ENCODE measurements around the gene G6PC2. TPM values are rescaled to one million over a fixed set of nuclear protein-coding genes. Genes with fewer than 3 reads are reported as not detected.

The G6PC2 gene
- total and polyA plus RNA-seq, 2 donors (not counting 1 experiment from before 2014, with no cell fraction given): not detected

DNA sequence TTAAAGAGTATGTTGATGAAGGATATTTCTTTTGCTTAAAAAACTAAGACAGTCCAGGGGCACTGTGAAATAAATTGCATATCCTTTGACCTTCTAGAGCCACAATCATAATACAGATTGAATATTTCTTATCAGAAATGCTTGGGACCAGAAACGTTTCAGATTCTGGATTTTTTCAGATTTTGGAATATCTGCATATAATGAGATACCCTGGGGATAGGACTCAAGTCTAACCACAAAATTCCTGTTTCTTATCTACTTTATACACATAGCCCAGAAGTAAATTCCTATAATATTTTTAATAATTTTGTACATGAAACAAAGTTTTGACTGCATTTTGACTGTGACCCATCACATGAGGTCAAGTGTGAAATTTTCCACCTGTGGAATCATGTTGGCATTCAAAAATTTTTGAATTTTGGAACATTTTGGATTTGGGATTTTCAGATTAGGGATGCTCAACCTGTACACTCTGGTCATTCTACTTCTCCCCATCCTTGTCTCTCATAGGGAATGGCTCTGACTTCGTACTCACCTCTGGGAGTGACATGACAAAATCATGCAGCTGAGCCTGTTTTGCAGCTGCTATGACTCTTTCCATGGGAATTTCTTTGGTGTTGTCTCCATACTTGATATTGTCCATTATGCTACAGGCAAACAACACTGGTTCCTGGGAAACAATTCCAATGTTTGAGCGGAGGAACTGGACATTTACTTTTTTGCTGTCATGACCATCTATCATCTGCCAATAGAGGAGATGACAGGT, 25.7 kb downstream of the G6PC2 start:
- TF ChIP-seq, protein P1, sequence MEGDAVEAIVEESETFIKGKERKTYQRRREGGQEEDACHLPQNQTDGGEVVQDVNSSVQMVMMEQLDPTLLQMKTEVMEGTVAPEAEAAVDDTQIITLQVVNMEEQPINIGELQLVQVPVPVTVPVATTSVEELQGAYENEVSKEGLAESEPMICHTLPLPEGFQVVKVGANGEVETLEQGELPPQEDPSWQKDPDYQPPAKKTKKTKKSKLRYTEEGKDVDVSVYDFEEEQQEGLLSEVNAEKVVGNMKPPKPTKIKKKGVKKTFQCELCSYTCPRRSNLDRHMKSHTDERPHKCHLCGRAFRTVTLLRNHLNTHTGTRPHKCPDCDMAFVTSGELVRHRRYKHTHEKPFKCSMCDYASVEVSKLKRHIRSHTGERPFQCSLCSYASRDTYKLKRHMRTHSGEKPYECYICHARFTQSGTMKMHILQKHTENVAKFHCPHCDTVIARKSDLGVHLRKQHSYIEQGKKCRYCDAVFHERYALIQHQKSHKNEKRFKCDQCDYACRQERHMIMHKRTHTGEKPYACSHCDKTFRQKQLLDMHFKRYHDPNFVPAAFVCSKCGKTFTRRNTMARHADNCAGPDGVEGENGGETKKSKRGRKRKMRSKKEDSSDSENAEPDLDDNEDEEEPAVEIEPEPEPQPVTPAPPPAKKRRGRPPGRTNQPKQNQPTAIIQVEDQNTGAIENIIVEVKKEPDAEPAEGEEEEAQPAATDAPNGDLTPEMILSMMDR (IDR thresholded peaks at IDR 0.05): no peak
- no peak for TF ChIP-seq EZH2 (IDR thresholded peaks at IDR 0.05; ENCODE audit: borderline replicate concordance, insufficient read depth, low read depth, low read length, poor library complexity, severe bottlenecking)
- ChIA-PET POLR2A (no interaction called here), CTCF (interaction anchor here (1.5 kb wide), 1 partner anchor 582 kb away, joined by 5 read pairs; no protein-coding TSS in a partner anchor)
- Histone ChIP-seq H3K4me3 (ENCODE audit: control extremely low read depth in 1 of 5, extremely low read depth in 1 of 5, insufficient read depth in 1 of 5, low read depth in 2 of 5, low read length in 4 of 5) (no peak overlapping the region), H4K20me1 (ENCODE audit: control insufficient read depth, insufficient read depth, low read length, poor library complexity, severe bottlenecking) (no peaks in the 10 kb centered on the region), H3K9ac (ENCODE audit: low read length) (no peak overlapping the region), H2AFZ (ENCODE audit: insufficient read depth, low read depth, low read length, poor library complexity, severe bottlenecking) (no peak overlapping the region), H3K4me2 (replicated peaks; ENCODE audit: low read depth, low read length, poor library complexity, severe bottlenecking) (no peak overlapping the region), H3K36me3 (replicated peaks in 1 of 2; ENCODE audit: control extremely low read depth in 1 of 2, control insufficient read depth in 1 of 2, extremely low read depth in 1 of 2, insufficient read depth in 2 of 2, low read length in 1 of 2) (no peaks in the 10 kb centered on the region), H3K27ac (ENCODE audit: low read length in 2 of 2) (no peak overlapping the region), H3K79me2 (ENCODE audit: control insufficient read depth, insufficient read depth, low read length) (no peaks in the 10 kb centered on the region), H3K9me3 (ENCODE audit: control extremely low read depth in 1 of 3, control insufficient read depth in 2 of 3, insufficient read depth in 1 of 3, low read length in 2 of 3) (no peaks in the 10 kb centered on the region), H3K27me3 (replicated peaks in 1 of 4; ENCODE audit: control extremely low read depth in 1 of 4, control insufficient read depth in 3 of 4, insufficient read depth in 4 of 4, low read length in 3 of 4) (no peaks in the 10 kb centered on the region), H3K4me1 (ENCODE audit: control insufficient read depth in 2 of 2, insufficient read depth in 2 of 2, low read length in 2 of 2) (peaks cover 10 to 14% of the 10 kb centered on the region in 2 donors)
- no peaks in the 10 kb centered on the region for H3K9me3 Mint-ChIP-seq (ENCODE audit: insufficient read depth)
- 75% methylated on average over 1 of the region's 3 CpGs for WGBS (ENCODE audit: insufficient coverage)
- H3K27me3 Mint-ChIP-seq: peaks cover 19% of the 10 kb centered on the region
- H3K27ac Mint-ChIP-seq: no peak overlapping the region
- intact Hi-C loops (cut with micrococcal nuclease): no loop called here
- H3K4me3 Mint-ChIP-seq: no peak overlapping the region
- H3K4me1 Mint-ChIP-seq: peaks cover 16% of the 10 kb centered on the region
- no peak for DNase-seq
- ATAC-seq (ENCODE audit: low read depth): no peak

DNA sequence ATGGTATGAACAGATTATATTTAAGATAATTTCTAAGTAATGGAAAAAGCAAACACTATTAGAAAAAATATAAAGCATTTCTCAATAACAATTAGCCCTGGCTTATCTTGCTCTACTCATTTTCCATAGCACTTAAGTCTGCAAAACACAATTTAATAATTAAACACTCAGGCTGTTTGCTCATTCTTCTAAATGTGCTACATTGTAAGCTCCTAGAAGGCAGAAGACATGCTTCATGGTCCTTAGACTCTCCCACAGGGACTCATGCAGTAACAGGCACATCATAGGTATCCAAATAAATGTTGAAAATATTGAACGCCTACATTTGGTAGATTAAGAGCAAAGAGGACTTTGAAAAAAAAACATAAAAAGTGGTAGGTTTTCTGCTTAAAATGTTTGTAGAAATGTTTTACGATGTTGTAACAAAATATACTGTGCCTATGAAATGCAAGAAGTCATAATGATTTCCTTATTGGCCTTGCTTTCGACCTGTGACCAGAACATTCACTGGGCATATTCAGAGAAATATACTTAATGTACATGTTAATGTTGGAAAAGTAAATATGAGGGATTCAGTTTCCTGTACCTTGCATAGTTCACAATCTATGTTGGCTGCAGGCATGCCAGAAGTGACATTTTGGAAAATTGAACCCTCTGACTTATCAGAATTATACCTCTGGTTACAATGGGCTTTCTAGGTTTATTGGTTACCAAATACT, 27.2 kb downstream of the G6PC2 start:
- ATAC-seq (ENCODE audit: low read depth): no peak
- Histone ChIP-seq H4K20me1 (ENCODE audit: control insufficient read depth, insufficient read depth, low read length, poor library complexity, severe bottlenecking) (no peaks in the 10 kb centered on the region), H3K79me2 (ENCODE audit: control insufficient read depth, insufficient read depth, low read length) (no peaks in the 10 kb centered on the region), H3K27me3 (replicated peaks in 1 of 4; ENCODE audit: control extremely low read depth in 1 of 4, control insufficient read depth in 3 of 4, insufficient read depth in 4 of 4, low read length in 3 of 4) (no peaks in the 10 kb centered on the region), H3K9ac (ENCODE audit: low read length) (no peak overlapping the region), H2AFZ (ENCODE audit: insufficient read depth, low read depth, low read length, poor library complexity, severe bottlenecking) (no peak overlapping the region), H3K9me3 (ENCODE audit: control extremely low read depth in 1 of 3, control insufficient read depth in 2 of 3, insufficient read depth in 1 of 3, low read length in 2 of 3) (no peaks in the 10 kb centered on the region), H3K4me2 (replicated peaks; ENCODE audit: low read depth, low read length, poor library complexity, severe bottlenecking) (no peak overlapping the region), H3K4me3 (ENCODE audit: control extremely low read depth in 1 of 5, extremely low read depth in 1 of 5, insufficient read depth in 1 of 5, low read depth in 2 of 5, low read length in 4 of 5) (no peak overlapping the region), H3K36me3 (replicated peaks in 1 of 2; ENCODE audit: control extremely low read depth in 1 of 2, control insufficient read depth in 1 of 2, extremely low read depth in 1 of 2, insufficient read depth in 2 of 2, low read length in 1 of 2) (no peaks in the 10 kb centered on the region), H3K27ac (ENCODE audit: low read length in 2 of 2) (no peak overlapping the region), H3K4me1 (ENCODE audit: control insufficient read depth in 2 of 2, insufficient read depth in 2 of 2, low read length in 2 of 2) (peaks cover 10 to 14% of the 10 kb centered on the region in 2 donors)
- no peak for TF ChIP-seq EZH2 (IDR thresholded peaks at IDR 0.05; ENCODE audit: borderline replicate concordance, insufficient read depth, low read depth, low read length, poor library complexity, severe bottlenecking)
- TF ChIP-seq, protein P1 (IDR thresholded peaks at IDR 0.05): no peak
- CTCF ChIA-PET: interaction anchor here (1.0 kb wide), 1 partner anchor 11 kb away, joined by 5 read pairs; no protein-coding TSS in a partner anchor
- DNase-seq: no peak
- Mint-ChIP-seq H3K4me3 (no peak overlapping the region), H3K27ac (no peak overlapping the region), H3K9me3 (ENCODE audit: insufficient read depth) (peaks cover 2% of the 10 kb centered on the region), H3K4me1 (peaks cover 16% of the 10 kb centered on the region), H3K27me3 (peaks cover 8% of the 10 kb centered on the region)
- POLR2A ChIA-PET: no interaction called here
- WGBS (ENCODE audit: insufficient coverage): 100% methylated on average over 2 of the region's 3 CpGs
- intact Hi-C loops (cut with micrococcal nuclease): no loop called here
